SK-N-SH (cell line): Measurements from ENCODE around the gene LIG1. TPM values are rescaled to one million over a fixed set of nuclear protein-coding genes. Genes with fewer than 3 reads are reported as not detected.

Experiments used
- CTCF ChIA-PET: fragments of 300-600, 350-600 bp; formaldehyde crosslinking; extraction: SDS; loops from one replicate; lab custom pipeline; 2021; lab: Yijun Ruan, JAX
- POLR2A ChIA-PET: fragments of 350-600 bp; sonication (Branson Sonifier 250); formaldehyde crosslinking; extraction: SDS; loops from one replicate; lab custom pipeline; 2020; ENCODE audit warnings: antibody characterized with exemption, inconsistent platforms; lab: Yijun Ruan, JAX
- DNase-seq: peaks from one replicate; pipeline ENCODE4 v3.0.0; 2012
- H2AFZ ChIP-seq: fragments of 200-600 bp; sonication (generic); 2 replicates; pipeline ENCODE4 v1.8.1; 2016; ENCODE audit warnings: antibody characterized with exemption, mild to moderate bottlenecking, low read depth
- H3F3A ChIP-seq: fragments of 200-600 bp; sonication (generic); replicated peaks from 2 replicates; pipeline ENCODE3; 2016; ENCODE audit warnings: antibody characterized with exemption, mild to moderate bottlenecking; ENCODE audit not compliant: insufficient read depth
- H3K27ac ChIP-seq, 2 experiments: fragments of 200-500 bp in 1 of 2; fragments of 200-600 bp in 1 of 2; sonication (Bioruptor generic) in 1 of 2; sonication (generic), shearing (Covaris generic) in 1 of 2; 2 replicates each; pipeline versions ENCODE4 v1.5.1 to v1.6.1; 2014 to 2016; ENCODE audit warnings: low read depth in 2 of 2, inconsistent platforms in 1 of 2, low read length in 1 of 2, mild to moderate bottlenecking in 1 of 2, mixed read lengths in 1 of 2
- H3K27me3 ChIP-seq: fragments of 200-600 bp; sonication (generic), shearing (Covaris generic); 2 replicates; pipeline ENCODE4 v1.6.1; 2016; ENCODE audit warnings: mixed run types; ENCODE audit not compliant: insufficient read depth
- H3K36me3 ChIP-seq, 2 experiments: fragments of 200-500 bp in 1 of 2; fragments of 200-600 bp in 1 of 2; sonication (Bioruptor generic) in 1 of 2; sonication (generic) in 1 of 2; replicated peaks in 1 of 2; 2 replicates each; pipeline versions ENCODE3 to v1.5.1; 2014 to 2016; ENCODE audit warnings: low read length in 1 of 2, mild to moderate bottlenecking in 1 of 2; ENCODE audit not compliant: insufficient read depth in 2 of 2, control insufficient read depth in 1 of 2
- H3K4me1 ChIP-seq, 2 experiments: fragments of 200-500 bp in 1 of 2; fragments of 200-600 bp in 1 of 2; sonication (Bioruptor generic) in 1 of 2; sonication (generic), shearing (Covaris generic) in 1 of 2; 2 replicates each; pipeline versions ENCODE4 v1.5.1 to v1.6.1; 2014 to 2016; ENCODE audit warnings: low read depth in 1 of 2, low read length in 1 of 2, mixed run types in 1 of 2; ENCODE audit not compliant: insufficient read depth in 2 of 2, control insufficient read depth in 1 of 2
- H3K4me2 ChIP-seq: fragments of 200-600 bp; sonication (generic), shearing (Covaris generic); 2 replicates; pipeline ENCODE4 v1.6.1; 2017; ENCODE audit warnings: mixed run types
- H3K4me3 ChIP-seq, 2 experiments: fragments of 200-500 bp in 1 of 2; fragments of 200-600 bp in 1 of 2; sonication (Bioruptor generic) in 1 of 2; sonication (generic), shearing (Covaris generic) in 1 of 2; 2 replicates each; pipeline versions ENCODE4 v1.5.1 to v1.8.1; 2014 to 2016; ENCODE audit warnings: low read depth in 2 of 2, inconsistent platforms in 1 of 2, low read length in 1 of 2, mild to moderate bottlenecking in 1 of 2, mixed read lengths in 1 of 2, moderate library complexity in 1 of 2
- H3K79me2 ChIP-seq: fragments of 200-600 bp; sonication (generic); 2 replicates; pipeline ENCODE4 v1.8.1; 2017; ENCODE audit warnings: mild to moderate bottlenecking; ENCODE audit not compliant: insufficient read depth
- H3K9ac ChIP-seq: fragments of 200-600 bp; sonication (generic); 2 replicates; pipeline ENCODE4 v1.6.1; 2017; ENCODE audit warnings: mixed run types
- H3K9me2 ChIP-seq: fragments of 200-600 bp; sonication (generic); 2 replicates; pipeline ENCODE4 v1.6.1; 2017; ENCODE audit warnings: mixed run types
- H3K9me3 ChIP-seq: fragments of 200-600 bp; sonication (generic); 2 replicates; pipeline ENCODE4 v1.6.1; 2017; ENCODE audit warnings: mixed run types, mild to moderate bottlenecking, moderate library complexity
- H4K20me1 ChIP-seq: fragments of 200-600 bp; sonication (generic); 2 replicates; pipeline ENCODE4 v1.6.1; 2017; ENCODE audit warnings: mild to moderate bottlenecking, mixed run types; ENCODE audit not compliant: insufficient read depth
- CHD2 ChIP-seq: fragments of 150-350 bp; IDR thresholded peaks from 2 replicates; pipeline ENCODE4 v1.6.1; 2018; ENCODE audit warnings: low read length; ENCODE audit not compliant: partially characterized antibody
- FOXJ3 ChIP-seq: sonication (generic); formaldehyde crosslinking; IDR thresholded peaks from 2 replicates; pipeline ENCODE4 v1.5.1; 2020; ENCODE audit warnings: mild to moderate bottlenecking, missing genetic modification reagents
- JUND ChIP-seq: IDR thresholded peaks from 2 replicates; pipeline ENCODE4 v1.4.0; 2012
- MXI1 ChIP-seq: IDR thresholded peaks from 2 replicates; pipeline ENCODE4 v1.6.1; 2012; ENCODE audit warnings: mild to moderate bottlenecking, low read depth, low read length, improper control_type of control experiment
- NRF1 ChIP-seq: IDR thresholded peaks from 2 replicates; pipeline ENCODE4 v1.6.1; 2012; ENCODE audit warnings: low read depth, mild to moderate bottlenecking, low read length
- POLR2AphosphoS5 ChIP-seq: IDR thresholded peaks from 2 replicates; pipeline ENCODE4 v1.6.1; 2012; ENCODE audit warnings: low read depth, low read length
- RCOR1 ChIP-seq: fragments of 150-350 bp; IDR thresholded peaks from 2 replicates; pipeline ENCODE4 v1.6.1; 2017; ENCODE audit warnings: antibody characterized with exemption, low read length
- REST ChIP-seq: IDR thresholded peaks from 2 replicates; pipeline ENCODE4 v1.6.1; 2012; ENCODE audit warnings: mild to moderate bottlenecking, low read depth, low read length, moderate library complexity
- SIN3A ChIP-seq: IDR thresholded peaks from 2 replicates; pipeline ENCODE4 v1.6.1; 2012; ENCODE audit warnings: low read depth, mild to moderate bottlenecking, low read length, moderate library complexity, borderline replicate concordance
- SMC3 ChIP-seq: IDR thresholded peaks from 2 replicates; pipeline ENCODE4 v1.6.1; 2012; ENCODE audit warnings: low read depth, low read length, improper control_type of control experiment
- YY1 ChIP-seq: IDR thresholded peaks from 2 replicates; pipeline ENCODE4 v1.4.0; 2012; ENCODE audit warnings: low read depth, mild to moderate bottlenecking
- ZBTB33 ChIP-seq: IDR thresholded peaks from 2 replicates; pipeline ENCODE4 v1.4.0; 2012; ENCODE audit warnings: low read depth, borderline replicate concordance
- WGBS: methylation state at CpG from one replicate; pipeline ENCODE4 v1.1.6; 2017; ENCODE audit warnings: low lambda C conversion rate; 5-methylcytosine and 5-hydroxymethylcytosine counted together
- polyA plus RNA-seq, 3 experiments: library from polyadenylated mRNA; depleted of rRNA; stranded (reverse); fragments of >200 nt; gene quantifications; 2 replicates each; pipeline ENCODE4 v1.2.3, GENCODE V29; 2012

LIG1 gene
- polyA plus RNA-seq, 1 of the 3 experiments (the other 2 are of a cell fraction): 53.0 TPM

- H3K27ac ChIP-seq: no peak overlapping the region
- peaks cover 0 to 5% of the 10 kb centered on the region in 2 experiments for H3K36me3 ChIP-seq
- H3K4me1 ChIP-seq: peaks cover 0 to 2% of the 10 kb centered on the region in 2 experiments; a peak in 2 of 4 replicates
- peaks cover 13% of the 10 kb centered on the region for H3F3A ChIP-seq
- H2AFZ ChIP-seq: no peak overlapping the region
- POLR2A ChIA-PET: no interaction called here
- no peak overlapping the region for H3K9ac ChIP-seq
- peaks cover 15% of the 10 kb centered on the region; the same call in 1 of the 2 replicates for H3K79me2 ChIP-seq
- H3K27me3 ChIP-seq: no peaks in the 10 kb centered on the region
- H3K9me3 ChIP-seq: no peaks in the 10 kb centered on the region
- H3K4me3 ChIP-seq: no peak overlapping the region
- no peak for TF ChIP-seq POLR2AphosphoS5
- no peak for TF ChIP-seq FOXJ3 (CRISPR knock-in tag)
- TF ChIP-seq JUND: no peak
- TF ChIP-seq RCOR1: no peak
- TF ChIP-seq REST: no peak
- H4K20me1 ChIP-seq: no peaks in the 10 kb centered on the region
- H3K4me2 ChIP-seq: no peak overlapping the region
- no peaks in the 10 kb centered on the region for H3K9me2 ChIP-seq
- no peak for DNase-seq
- CTCF ChIA-PET: interaction anchor here (0.7 kb wide), 1 partner anchor 59 kb away, joined by 3 read pairs; no protein-coding TSS in a partner anchor
- 92% methylated on average over 9 of the region's 9 CpGs for WGBS
These were observed 36.4 kb upstream of the LIG1 start for GRCh38 chr19:48206397-48207093.

- H3K9me3 ChIP-seq: no peaks in the 10 kb centered on the region
- H2AFZ ChIP-seq: peak overlapping the region; percentile 97
- peak; percentile 29; the same call in 1 of the 2 replicates for TF ChIP-seq SIN3A
- no peak for TF ChIP-seq ZBTB33
- TF ChIP-seq CHD2: peak; percentile 37
- no peak for TF ChIP-seq SMC3
- peak; percentile 97 for TF ChIP-seq NRF1
- peak; percentile 77; the same call in 1 of the 2 replicates for TF ChIP-seq MXI1
- TF ChIP-seq POLR2AphosphoS5: peak; percentile 67; the same call in 1 of the 2 replicates
- TF ChIP-seq YY1: no peak; the same call in 1 of the 2 replicates
- no peak for TF ChIP-seq FOXJ3 (CRISPR knock-in tag)
- TF ChIP-seq JUND: no peak
- no peak for TF ChIP-seq REST
These were observed 33.9 kb upstream of the LIG1 start for GRCh38 chr19:48203794-48204628.

More at GRCh38 chr19:48203794-48204628, 33.9 kb upstream of the LIG1 start:
- Histone ChIP-seq H3K79me2 (peaks cover 15% of the 10 kb centered on the region; the same call in 1 of the 2 replicates), H3K27ac (peak overlapping the region; percentile 49 to 85), H3K4me3 (peak overlapping the region; percentile 66 to 87), H3K9ac (peak overlapping the region; percentile 83), H3K27me3 (no peaks in the 10 kb centered on the region), H3F3A (peaks cover 9% of the 10 kb centered on the region), H3K9me2 (no peaks in the 10 kb centered on the region), H3K4me2 (peak overlapping the region; percentile 86), H3K4me1 (peaks cover 0 to 2% of the 10 kb centered on the region in 2 experiments; a peak in 2 of 4 replicates), H4K20me1 (no peaks in the 10 kb centered on the region), H3K36me3 (no peaks in the 10 kb centered on the region)
- POLR2A ChIA-PET: interaction anchor here (0.5 to 2.2 kb wide), 12 partner anchors 8 to 1277 kb away, joined by 3 to 11 read pairs (median 3); partner anchors contain the start of genes BCAT2, CARD8, PLA2G4C and SYNGR4
- CTCF ChIA-PET: interaction anchor here (0.9 to 3.5 kb wide), 7 partner anchors 10 to 62 kb away, joined by 3 to 16 read pairs (median 7); partner anchors contain the start of genes CARD8, LIG1 and ZSWIM9
- peak; percentile 93 for DNase-seq
- 1% methylated on average over 19 of the region's 34 CpGs for WGBS
